Breast epithelium (tissue), 4 donors: ENCODE data around the gene C2CD5. TPM values are rescaled to one million over a fixed set of nuclear protein-coding genes. Genes with fewer than 3 reads are reported as not detected.
"Not testable (repeated sequence)": the region's sequence is repeated elsewhere in the genome, so short reads cannot be mapped to it uniquely, and the experiment has no call there.

Experiments used
- DNase-seq, 2 donors: peaks; one replicate each; pipeline ENCODE4 v3.0.0-alpha.2; 2019; ENCODE audit warnings: low spot score in 2 of 2
- H3K27ac ChIP-seq, 2 donors: fragments of 200-600 bp; sonication (generic) in 1 of 2; one replicate each; pipeline ENCODE4 v1.5.1; 2016 to 2019; ENCODE audit warnings: mild to moderate bottlenecking in 1 of 2
- H3K27me3 ChIP-seq, 2 donors: fragments of 200-600 bp; sonication (generic) in 1 of 2; one replicate each; pipeline versions ENCODE4 v1.5.1 to v1.6.0; 2017 to 2019; ENCODE audit warnings: control low read depth in 1 of 2, mild to moderate bottlenecking in 1 of 2
- H3K36me3 ChIP-seq: fragments of 200-600 bp; one replicate; pipeline ENCODE4 v1.5.1; 2019
- H3K4me1 ChIP-seq, 2 donors: fragments of 200-600 bp; sonication (generic); one replicate each; pipeline ENCODE4 v1.5.1; 2016 to 2019; ENCODE audit warnings: control low read depth in 1 of 2
- H3K4me3 ChIP-seq, 3 donors: fragments of 200-600 bp; sonication (generic); 1 replicate in 2 of 3; 2 replicates in 1 of 3; pipeline ENCODE4 v1.5.1; 2016 to 2019; ENCODE audit warnings: mild to moderate bottlenecking in 3 of 3, moderate library complexity in 2 of 3
- H3K9me3 ChIP-seq, 2 donors: fragments of 200-600 bp; sonication (generic) in 1 of 2; one replicate each; pipeline ENCODE4 v1.5.1; 2016 to 2019; ENCODE audit warnings: control low read depth in 1 of 2
- CTCF ChIP-seq, 3 donors: fragments of 450-650 bp; IDR thresholded peaks; one replicate each; pipeline ENCODE4 v1.5.1; 2016 to 2017; ENCODE audit warnings: antibody characterized with exemption in 3 of 3, mild to moderate bottlenecking in 3 of 3, moderate library complexity in 3 of 3
- POLR2A ChIP-seq: fragments of 450-650 bp; IDR thresholded peaks from one replicate; pipeline ENCODE4 v1.6.1; 2016; ENCODE audit warnings: antibody characterized with exemption, mild to moderate bottlenecking, moderate library complexity
- POLR2AphosphoS5 ChIP-seq, 3 donors: sonication (generic); formaldehyde crosslinking; IDR thresholded peaks; one replicate each; pipeline ENCODE4 v1.6.1; 2017; ENCODE audit warnings: antibody characterized with exemption in 3 of 3
- intact Hi-C: fragments of 100-400 bp; cut with DNase I; formaldehyde crosslinking; loops from one replicate; pipeline ENCODE4 v1.15.1; 2023; ENCODE audit warnings: low total_unique reads
- total RNA-seq, 3 donors: library from RNA; depleted of rRNA; stranded (reverse); fragments of >200 nt; gene quantifications; one replicate each; pipeline ENCODE4 v1.1.0, GENCODE V29; 2016

The C2CD5 gene
- total RNA-seq, 3 donors from 2014 or later: 33.4 to 60.6 (median 40.2) TPM

GRCh38 chr12:22494319-22494718 lies 50.0 kb downstream of the C2CD5 start:
- H3K27me3 ChIP-seq: no peaks in the 10 kb centered on the region
- H3K36me3 ChIP-seq: peaks cover 6% of the 10 kb centered on the region
- no peak for DNase-seq
- TF ChIP-seq POLR2AphosphoS5 (IDR thresholded peaks at IDR 0.05) (no peak), POLR2A (no peak), CTCF (IDR thresholded peaks at IDR 0.05) (no peak)
- H3K27ac ChIP-seq: no peak overlapping the region
- no peaks in the 10 kb centered on the region for H3K4me1 ChIP-seq
- H3K4me3 ChIP-seq: no peak overlapping the region
- intact Hi-C loops: no loop called here
- no peaks in the 10 kb centered on the region for H3K9me3 ChIP-seq

- H3K9me3 ChIP-seq: no peaks in the 10 kb centered on the region
- peaks cover 6% of the 10 kb centered on the region for H3K36me3 ChIP-seq
- intact Hi-C loops: no loop called here
- H3K4me3 ChIP-seq: no peak overlapping the region
- H3K27me3 ChIP-seq: no peaks in the 10 kb centered on the region
- no peak for DNase-seq
- no peak overlapping the region for H3K27ac ChIP-seq
- no peak for TF ChIP-seq CTCF (IDR thresholded peaks at IDR 0.05)
- TF ChIP-seq POLR2A: no peak
- no peak for TF ChIP-seq POLR2AphosphoS5 (IDR thresholded peaks at IDR 0.05)
- H3K4me1 ChIP-seq: no peaks in the 10 kb centered on the region
These were observed 53.3 kb downstream of the C2CD5 start for GRCh38 chr12:22491034-22491433.

GRCh38 chr12:22488478-22488877 lies 55.9 kb downstream of the C2CD5 start:
- H3K36me3 ChIP-seq: peaks cover 6% of the 10 kb centered on the region
- H3K27me3 ChIP-seq: no peaks in the 10 kb centered on the region
- no peak overlapping the region for H3K4me3 ChIP-seq
- no peaks in the 10 kb centered on the region for H3K4me1 ChIP-seq
- TF ChIP-seq CTCF (IDR thresholded peaks at IDR 0.05) (no peak), POLR2AphosphoS5 (IDR thresholded peaks at IDR 0.05) (no peak), POLR2A (no peak)
- no peaks in the 10 kb centered on the region for H3K9me3 ChIP-seq
- no peak overlapping the region for H3K27ac ChIP-seq
- no peak for DNase-seq
- intact Hi-C loops: no loop called here

- H3K4me1 ChIP-seq, H3K4me3 ChIP-seq, H3K27me3 ChIP-seq, intact Hi-C loops, DNase-seq, H3K36me3 ChIP-seq, H3K9me3 ChIP-seq, H3K27ac ChIP-seq: not testable (repeated sequence)
These were observed 56.7 kb downstream of the C2CD5 start for GRCh38 chr12:22487683-22488082.

GRCh38 chr12:22481547-22482104 lies 62.7 kb downstream of the C2CD5 start:
- intact Hi-C loops: no loop called here
- TF ChIP-seq CTCF (IDR thresholded peaks at IDR 0.05) (no peak), POLR2A (no peak), POLR2AphosphoS5 (IDR thresholded peaks at IDR 0.05) (no peak)
- H3K36me3 ChIP-seq: peaks cover 5% of the 10 kb centered on the region

GRCh38 chr12:22480814-22481213 lies 63.5 kb downstream of the C2CD5 start:
- H3K36me3 ChIP-seq, H3K4me1 ChIP-seq, H3K27ac ChIP-seq, H3K9me3 ChIP-seq, intact Hi-C loops, DNase-seq, H3K27me3 ChIP-seq, H3K4me3 ChIP-seq: not testable (repeated sequence)

More at GRCh38 chr12:22481547-22482104, 62.7 kb downstream of the C2CD5 start:
- Histone ChIP-seq H3K9me3 (no peaks in the 10 kb centered on the region), H3K4me3 (no peak overlapping the region), H3K27me3 (no peaks in the 10 kb centered on the region), H3K4me1 (no peaks in the 10 kb centered on the region), H3K27ac (no peak overlapping the region)
- DNase-seq: no peak
